ENCODE results near the gene ATAD2B.

The ATAD2B gene

DNA sequence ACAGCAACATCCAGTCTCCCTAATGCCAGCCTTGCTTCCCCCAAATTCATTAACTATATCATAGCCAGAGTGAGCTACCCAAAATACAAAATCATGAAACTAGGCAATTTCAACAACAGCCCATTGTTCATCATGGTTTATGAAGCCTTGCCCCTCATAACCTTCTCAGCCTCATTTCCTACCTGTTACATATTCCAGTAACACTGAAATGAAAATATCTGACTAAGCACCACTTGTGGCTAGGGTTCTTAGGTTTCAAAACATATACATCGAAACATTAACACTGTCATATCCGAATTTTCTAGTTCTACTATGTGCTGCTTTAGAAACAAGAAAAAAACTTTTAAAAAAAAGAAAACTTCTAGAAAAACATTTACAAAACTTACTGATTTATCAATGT lies 59.5 kb downstream of the ATAD2B start:
- no peak for TF ChIP-seq EZH2phosphoT487 (IDR thresholded peaks at IDR 0.05; ENCODE audit: low read depth)
- TF ChIP-seq, protein P1, sequence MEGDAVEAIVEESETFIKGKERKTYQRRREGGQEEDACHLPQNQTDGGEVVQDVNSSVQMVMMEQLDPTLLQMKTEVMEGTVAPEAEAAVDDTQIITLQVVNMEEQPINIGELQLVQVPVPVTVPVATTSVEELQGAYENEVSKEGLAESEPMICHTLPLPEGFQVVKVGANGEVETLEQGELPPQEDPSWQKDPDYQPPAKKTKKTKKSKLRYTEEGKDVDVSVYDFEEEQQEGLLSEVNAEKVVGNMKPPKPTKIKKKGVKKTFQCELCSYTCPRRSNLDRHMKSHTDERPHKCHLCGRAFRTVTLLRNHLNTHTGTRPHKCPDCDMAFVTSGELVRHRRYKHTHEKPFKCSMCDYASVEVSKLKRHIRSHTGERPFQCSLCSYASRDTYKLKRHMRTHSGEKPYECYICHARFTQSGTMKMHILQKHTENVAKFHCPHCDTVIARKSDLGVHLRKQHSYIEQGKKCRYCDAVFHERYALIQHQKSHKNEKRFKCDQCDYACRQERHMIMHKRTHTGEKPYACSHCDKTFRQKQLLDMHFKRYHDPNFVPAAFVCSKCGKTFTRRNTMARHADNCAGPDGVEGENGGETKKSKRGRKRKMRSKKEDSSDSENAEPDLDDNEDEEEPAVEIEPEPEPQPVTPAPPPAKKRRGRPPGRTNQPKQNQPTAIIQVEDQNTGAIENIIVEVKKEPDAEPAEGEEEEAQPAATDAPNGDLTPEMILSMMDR (IDR thresholded peaks at IDR 0.05; ENCODE audit: low read depth, low read length), result no peak

DNA sequence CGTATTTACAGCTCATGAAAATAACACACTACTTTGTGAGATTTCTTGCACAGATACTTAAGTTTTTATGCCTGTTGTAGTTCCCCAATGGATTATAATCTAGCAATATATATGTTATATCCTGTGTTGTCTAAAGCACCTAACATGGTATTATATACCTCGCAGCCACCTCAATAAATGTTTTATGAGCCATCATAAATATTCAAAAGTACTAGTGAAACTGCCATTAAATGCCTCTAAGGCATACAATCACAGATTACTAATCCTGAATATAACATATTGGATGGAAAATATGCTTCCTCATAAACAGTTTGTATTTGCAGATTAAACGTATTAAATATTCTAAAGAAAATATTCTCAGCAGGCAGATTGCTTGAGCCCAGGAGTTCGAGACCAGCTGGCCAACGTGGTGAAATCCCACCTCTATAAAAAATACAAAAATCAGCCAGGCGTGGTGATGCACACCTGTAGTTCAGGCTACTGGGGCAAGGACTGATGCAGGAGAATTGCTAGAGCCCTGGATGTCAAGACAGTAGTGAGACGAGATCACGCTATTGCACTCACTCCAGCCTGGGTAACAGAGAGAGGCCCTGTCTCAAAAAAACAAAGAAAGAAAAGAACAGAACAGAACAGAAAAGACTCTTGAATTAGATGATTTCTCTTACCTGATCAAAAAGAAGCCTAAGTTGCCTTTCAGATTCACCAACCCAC lies 64.1 kb downstream of the ATAD2B start:
- H3K4me1 ChIP-seq (ENCODE audit: low read length), result no peaks in the 10 kb centered on the region
- H3K36me3 ChIP-seq (replicated peaks; ENCODE audit: low read depth, low read length), result no peaks in the 10 kb centered on the region
- H4K20me1 ChIP-seq (ENCODE audit: insufficient read depth, low read length), result no peaks in the 10 kb centered on the region
- no peak overlapping the region for H3K27ac ChIP-seq (ENCODE audit: low read length)
- H3K9ac ChIP-seq (ENCODE audit: low read length), result no peak overlapping the region
- H3K79me2 ChIP-seq (ENCODE audit: low read length), result no peaks in the 10 kb centered on the region
- no peaks in the 10 kb centered on the region for H3K27me3 ChIP-seq (ENCODE audit: low read depth, low read length)
- TF ChIP-seq EZH2phosphoT487 (IDR thresholded peaks at IDR 0.05; ENCODE audit: low read depth), result no peak
- TF ChIP-seq, protein P1 (IDR thresholded peaks at IDR 0.05; ENCODE audit: low read depth, low read length), result no peak
- no peak overlapping the region for H3K4me2 ChIP-seq (ENCODE audit: low read length)
- H2AFZ ChIP-seq (ENCODE audit: low read depth, low read length), result no peak overlapping the region
- H3K9me3 ChIP-seq (ENCODE audit: insufficient read depth, low read length), result no peaks in the 10 kb centered on the region
- no peak overlapping the region for H3K4me3 ChIP-seq (ENCODE audit: low read length)

More for the DNA sequence above, 59.5 kb downstream of the ATAD2B start:
- Histone ChIP-seq H3K9me3 (ENCODE audit: insufficient read depth, low read length) (no peaks in the 10 kb centered on the region), H3K4me2 (ENCODE audit: low read length) (no peak overlapping the region), H4K20me1 (ENCODE audit: insufficient read depth, low read length) (no peaks in the 10 kb centered on the region), H3K4me3 (ENCODE audit: low read length) (no peak overlapping the region), H3K36me3 (replicated peaks; ENCODE audit: low read depth, low read length) (no peaks in the 10 kb centered on the region), H3K4me1 (ENCODE audit: low read length) (no peaks in the 10 kb centered on the region), H3K79me2 (ENCODE audit: low read length) (no peaks in the 10 kb centered on the region), H3K27ac (ENCODE audit: low read length) (no peak overlapping the region), H3K27me3 (ENCODE audit: low read depth, low read length) (no peaks in the 10 kb centered on the region), H2AFZ (ENCODE audit: low read depth, low read length) (no peak overlapping the region), H3K9ac (ENCODE audit: low read length) (no peak overlapping the region)

DNA sequence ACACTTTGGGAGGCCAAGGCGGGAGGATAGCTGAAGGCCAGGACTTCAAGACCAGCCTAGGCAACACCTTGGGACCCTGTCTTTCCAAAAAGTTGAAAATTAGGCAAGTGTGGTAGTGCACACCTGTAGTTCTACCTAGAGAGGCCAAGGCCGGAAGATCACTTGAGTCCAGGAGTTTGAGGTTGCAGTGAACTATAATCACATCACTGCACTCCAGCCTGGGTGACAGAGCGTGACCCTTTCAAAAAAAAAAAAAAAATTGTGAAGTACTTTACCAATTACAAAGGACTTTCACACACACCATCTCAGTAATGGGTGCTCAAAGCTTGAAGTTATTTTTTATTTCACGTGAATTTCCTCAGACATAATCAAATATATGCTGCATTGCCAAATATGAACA lies 65.0 kb downstream of the ATAD2B start:
- H2AFZ ChIP-seq (ENCODE audit: low read depth, low read length), result no peak overlapping the region
- no peak overlapping the region for H3K4me2 ChIP-seq (ENCODE audit: low read length)
- no peak for TF ChIP-seq EZH2phosphoT487 (IDR thresholded peaks at IDR 0.05; ENCODE audit: low read depth)
- TF ChIP-seq, protein P1 (IDR thresholded peaks at IDR 0.05; ENCODE audit: low read depth, low read length), result no peak
- no peaks in the 10 kb centered on the region for H4K20me1 ChIP-seq (ENCODE audit: insufficient read depth, low read length)
- H3K79me2 ChIP-seq (ENCODE audit: low read length), result no peaks in the 10 kb centered on the region
- no peaks in the 10 kb centered on the region for H3K36me3 ChIP-seq (replicated peaks; ENCODE audit: low read depth, low read length)
- H3K9ac ChIP-seq (ENCODE audit: low read length), result no peak overlapping the region
- no peaks in the 10 kb centered on the region for H3K4me1 ChIP-seq (ENCODE audit: low read length)
- no peaks in the 10 kb centered on the region for H3K27me3 ChIP-seq (ENCODE audit: low read depth, low read length)
- no peaks in the 10 kb centered on the region for H3K9me3 ChIP-seq (ENCODE audit: insufficient read depth, low read length)
- H3K27ac ChIP-seq (ENCODE audit: low read length), result no peak overlapping the region
- no peak overlapping the region for H3K4me3 ChIP-seq (ENCODE audit: low read length)

DNA sequence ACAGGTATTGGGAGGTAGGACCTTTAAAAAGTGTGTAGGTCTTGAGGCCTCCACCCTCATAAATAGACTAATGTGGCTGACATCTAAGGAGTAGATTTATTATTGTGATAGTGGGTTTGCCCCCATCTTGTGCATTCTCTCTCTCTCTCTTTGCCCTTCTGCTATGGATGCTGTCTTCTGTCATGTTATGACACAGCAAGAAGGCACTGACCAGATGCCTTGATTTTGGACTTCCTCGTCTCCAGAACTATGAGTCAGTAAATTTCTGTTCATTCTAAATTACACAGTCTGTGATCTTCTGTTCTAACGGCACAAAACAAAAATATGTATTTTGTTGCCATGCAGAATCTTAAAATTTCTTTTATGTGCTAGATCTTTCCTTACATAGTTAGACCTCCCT lies 66.9 kb downstream of the ATAD2B start:
- Histone ChIP-seq H3K4me1 (ENCODE audit: low read length) (no peaks in the 10 kb centered on the region), H3K4me2 (ENCODE audit: low read length) (no peak overlapping the region), H3K27me3 (ENCODE audit: low read depth, low read length) (no peaks in the 10 kb centered on the region), H3K79me2 (ENCODE audit: low read length) (no peaks in the 10 kb centered on the region), H3K27ac (ENCODE audit: low read length) (no peak overlapping the region), H3K9me3 (ENCODE audit: insufficient read depth, low read length) (no peaks in the 10 kb centered on the region), H2AFZ (ENCODE audit: low read depth, low read length) (no peak overlapping the region), H3K36me3 (replicated peaks; ENCODE audit: low read depth, low read length) (no peaks in the 10 kb centered on the region), H3K4me3 (ENCODE audit: low read length) (no peak overlapping the region), H3K9ac (ENCODE audit: low read length) (no peak overlapping the region), H4K20me1 (ENCODE audit: insufficient read depth, low read length) (no peaks in the 10 kb centered on the region)
- TF ChIP-seq EZH2phosphoT487 (IDR thresholded peaks at IDR 0.05; ENCODE audit: low read depth), result no peak
- TF ChIP-seq, protein P1 (IDR thresholded peaks at IDR 0.05; ENCODE audit: low read depth, low read length), result no peak
